Nasal cavity respiratory epithelium epithelial cell of viscerocranial mucosa (primary cell): ENCODE measurements around the gene PMF1. TPM values are rescaled to one million over a fixed set of nuclear protein-coding genes. Genes with fewer than 3 reads are reported as not detected.

Source experiments
- total RNA-seq: library from RNA; depleted of rRNA; stranded (reverse); fragments of >200 nt; gene quantifications from 2 replicates; pipeline ENCODE4 v1.2.3, GENCODE V29; 2014

PMF1 gene
- 21.2 and 44.4 TPM in 2 replicates for total RNA-seq

GRCh38 chr1:156212833-156213643 lies at the start of gene PMF1:
PMF1 (plus strand) TSS chr1:156213007; CDS start chr1:156213016, 9 bp downstream.

GRCh38 chr1:156193488-156194299 lies 19.1 kb upstream of the PMF1 start, which contains the start of gene SLC25A44:
SLC25A44 (plus strand) TSS chr1:156194104; CDS start chr1:156199848, 5,744 bp downstream.

GRCh38 chr1:156241926-156242325 lies 29.1 kb downstream of the PMF1 start, which contains the start of gene BGLAP:
BGLAP (plus strand) TSS chr1:156242184; CDS start chr1:156242232, 48 bp downstream.

GRCh38 chr1:156247460-156248322 lies 34.9 kb downstream of the PMF1 start, which contains the start of gene PAQR6:
PAQR6 (minus strand) TSS chr1:156248056; CDS start chr1:156246731, 1,325 bp downstream.

GRCh38 chr1:156282479-156283222 lies 69.8 kb downstream of the PMF1 start, which contains the start of gene SMG5:
SMG5 (minus strand) TSS chr1:156282825; CDS start chr1:156282680, 145 bp downstream.

GRCh38 chr1:156284112-156284511 lies 71.3 kb downstream of the PMF1 start, which contains the start of gene TMEM79:
TMEM79 (plus strand) TSS chr1:156284325; CDS start chr1:156285227, 902 bp downstream.

Other genes starting within 250 kb of the PMF1 start
- 131 and 138 TPM in 2 replicates for gene ARHGEF2, start 234.5 kb upstream of the PMF1 start, total RNA-seq
- 168 and 426 TPM in 2 replicates for gene SSR2, start 192.1 kb upstream of the PMF1 start, total RNA-seq
- gene UBQLN4, start 159.2 kb upstream of the PMF1 start, total RNA-seq: 18.5 and 26.7 TPM in 2 replicates
- 60.7 and 67.3 TPM in 2 replicates for gene LAMTOR2, start 158.2 kb upstream of the PMF1 start, total RNA-seq
- 46.8 and 48.7 TPM in 2 replicates for gene RAB25, start 151.8 kb upstream of the PMF1 start, total RNA-seq
- gene MEX3A, start 130.5 kb upstream of the PMF1 start, total RNA-seq: 1.7 and 6.0 TPM in 2 replicates
- gene LMNA, start 98.3 kb upstream of the PMF1 start, total RNA-seq: 455 and 618 TPM in 2 replicates
- 3.8 and 11.9 TPM in 2 replicates for gene SEMA4A, start 59.4 kb upstream of the PMF1 start, total RNA-seq
- 9.2 and 14.5 TPM in 2 replicates for gene SLC25A44, start 18.9 kb upstream of the PMF1 start, total RNA-seq
- under 0.01 and 0.07 TPM in 2 replicates for gene BGLAP, start 29.2 kb downstream of the PMF1 start, total RNA-seq
- 0.34 and 1.1 TPM in 2 replicates for gene PAQR6, start 35.0 kb downstream of the PMF1 start, total RNA-seq
- 47.8 and 91.1 TPM in 2 replicates for gene SMG5, start 69.8 kb downstream of the PMF1 start, total RNA-seq
- 9.2 and 16.1 TPM in 2 replicates for gene TMEM79, start 71.3 kb downstream of the PMF1 start, total RNA-seq
- 27.0 and 28.6 TPM in 2 replicates for gene GLMP, start 82.7 kb downstream of the PMF1 start, total RNA-seq
- gene VHLL, start 86.3 kb downstream of the PMF1 start, total RNA-seq: 0.57 TPM in 1 of 2 replicates, not detected in the other
- 352 and 394 TPM in 2 replicates for gene CCT3, start 125.3 kb downstream of the PMF1 start, total RNA-seq
- gene TSACC, start 125.5 kb downstream of the PMF1 start, total RNA-seq: 0.34 and 0.36 TPM in 2 replicates
- under 0.01 TPM in 1 of 2 replicates, not detected in the other for gene RHBG, start 156.2 kb downstream of the PMF1 start, total RNA-seq